C1 segment of cervical spinal cord (tissue), 14 donors: ENCODE measurements around the gene NPIPB13.
"Not testable (repeated sequence)": the region's sequence is repeated elsewhere in the genome, so short reads cannot be mapped to it uniquely, and the experiment has no call there.

Experiments used
- DNase-seq, 14 donors: peaks; one replicate each; lab custom pipeline; 2025; lab: John Stamatoyannopoulos, UW

Gene NPIPB13

GRCh38 chr16:30248379-30248778 is at the start of gene NPIPB13:
NPIPB13 (minus strand) TSS chr16:30248479; CDS start chr16:30245573, 2,906 bp downstream.
- not testable (repeated sequence) for DNase-seq

DNA sequence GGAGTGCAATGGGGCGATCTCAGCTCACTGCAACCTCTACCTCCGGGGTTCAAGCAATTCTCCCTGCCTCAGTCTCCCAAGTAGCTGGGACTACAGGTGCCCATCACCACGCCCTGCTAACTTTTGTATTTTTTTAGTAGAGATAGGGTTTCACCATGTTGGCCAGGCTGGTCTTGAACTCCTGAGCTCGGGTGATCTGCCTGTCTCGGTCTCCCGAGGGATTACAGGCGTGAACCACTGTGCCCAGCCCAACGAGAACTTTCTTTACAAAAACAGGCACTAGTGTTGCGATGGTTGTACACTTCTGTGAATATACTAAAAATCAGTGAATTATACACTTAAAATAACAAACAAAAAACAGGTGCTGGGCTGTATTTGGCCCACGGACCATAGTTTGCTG is 34.1 kb upstream of the NPIPB13 start:
- DNase-seq: not testable (repeated sequence)

GRCh38 chr16:30278523-30278922 is 30.2 kb upstream of the NPIPB13 start:
- not testable (repeated sequence) for DNase-seq

- DNase-seq: not testable (repeated sequence)
Observed at GRCh38 chr16:30217082-30217481, 31.2 kb downstream of the NPIPB13 start.

DNA sequence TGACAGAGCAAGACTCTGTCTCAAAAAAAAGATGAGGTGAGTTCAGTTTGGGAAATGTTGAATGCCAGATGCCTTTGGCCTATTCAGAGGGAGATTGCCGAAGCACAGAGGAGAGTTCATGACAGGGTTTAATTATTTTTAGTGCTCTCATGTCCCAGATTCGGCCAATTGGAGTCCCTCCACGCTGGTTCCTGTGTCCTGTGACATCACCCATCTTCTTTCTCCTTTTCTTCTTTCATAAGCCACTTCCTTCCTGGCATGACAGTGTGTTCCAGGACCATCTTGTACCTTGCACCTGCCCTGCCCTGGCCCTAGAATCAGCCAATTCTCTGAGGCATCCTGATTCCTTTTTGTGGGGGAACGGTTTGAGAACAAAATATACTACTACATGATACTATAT is 36.9 kb downstream of the NPIPB13 start:
- not testable (repeated sequence) for DNase-seq

DNA sequence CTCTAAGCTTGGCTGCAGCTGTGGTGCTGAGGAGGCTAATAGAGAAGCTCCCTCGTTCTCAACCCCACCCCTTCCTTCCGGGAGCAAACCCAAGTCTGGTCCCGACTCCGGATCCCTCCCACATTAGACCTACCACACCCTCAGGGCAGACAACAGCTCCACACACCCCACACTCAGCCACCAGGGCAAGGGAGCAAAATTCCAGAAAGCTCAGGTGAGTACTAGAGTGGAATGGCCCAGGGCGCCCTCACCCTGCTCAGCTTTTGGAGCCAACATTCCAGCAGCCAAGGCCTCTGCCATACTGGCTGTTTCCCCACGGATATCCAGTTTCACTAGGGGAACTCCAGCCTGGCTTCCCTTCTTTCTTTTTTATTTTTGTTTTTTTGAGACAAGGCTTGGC is 39.2 kb downstream of the NPIPB13 start:
- DNase-seq: not testable (repeated sequence)

DNA sequence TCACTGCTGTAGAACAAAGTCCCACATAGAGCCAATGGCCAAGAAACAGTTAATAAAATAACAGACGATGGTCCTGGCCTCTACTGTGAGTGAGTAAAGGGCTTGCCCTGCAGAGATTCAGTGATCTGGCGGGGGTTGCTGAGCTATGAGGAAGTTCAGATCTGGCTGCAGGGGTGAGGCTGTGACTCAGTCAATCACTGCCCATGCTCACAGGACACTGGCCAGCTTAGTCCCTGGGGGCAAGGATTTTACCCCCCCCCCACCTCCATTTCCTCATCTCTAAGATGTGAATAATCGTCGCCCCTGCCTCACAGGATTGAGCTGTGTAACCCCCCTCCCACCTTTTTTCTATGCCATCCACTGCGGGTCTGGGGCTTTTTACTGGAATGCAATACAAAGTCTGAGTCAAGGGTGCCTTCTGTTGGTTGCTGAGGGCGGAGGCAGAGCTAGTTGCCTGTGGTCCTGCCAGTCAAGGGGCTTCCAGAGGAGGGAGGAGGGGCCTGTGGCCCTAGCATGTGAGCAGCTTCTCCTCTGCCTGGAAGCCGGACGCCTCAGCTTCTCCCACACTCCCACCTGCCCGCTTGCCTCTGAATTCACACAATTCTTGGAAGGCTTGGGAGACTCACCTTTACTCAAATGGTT is 41.1 kb downstream of the NPIPB13 start:
- not testable (repeated sequence) for DNase-seq

DNA sequence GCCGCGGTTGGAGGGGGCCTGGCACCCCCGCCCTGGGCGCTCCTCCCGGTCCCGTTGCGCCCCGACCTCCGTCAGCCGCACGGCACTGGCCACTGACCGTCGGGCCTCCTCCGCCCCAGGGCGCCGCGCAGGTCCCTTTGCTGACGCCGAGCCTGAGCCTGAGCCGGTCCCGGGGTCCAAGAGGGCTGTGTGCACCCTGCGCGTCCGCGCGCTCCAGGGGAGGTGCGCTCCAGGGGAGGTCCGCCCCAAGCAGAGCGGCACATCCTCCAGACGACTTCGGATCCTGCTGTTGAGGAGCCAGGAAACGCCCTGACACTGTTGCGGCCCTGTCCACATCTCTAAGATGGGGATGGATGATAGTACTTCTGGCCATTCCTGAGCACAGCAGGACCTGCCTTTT is 42.0 kb downstream of the NPIPB13 start:
- not testable (repeated sequence) for DNase-seq

- not testable (repeated sequence) for DNase-seq
Observed at GRCh38 chr16:30205541-30206236, 42.6 kb downstream of the NPIPB13 start.

- not testable (repeated sequence) for DNase-seq
Observed at GRCh38 chr16:30199608-30200343, 48.5 kb downstream of the NPIPB13 start.

DNA sequence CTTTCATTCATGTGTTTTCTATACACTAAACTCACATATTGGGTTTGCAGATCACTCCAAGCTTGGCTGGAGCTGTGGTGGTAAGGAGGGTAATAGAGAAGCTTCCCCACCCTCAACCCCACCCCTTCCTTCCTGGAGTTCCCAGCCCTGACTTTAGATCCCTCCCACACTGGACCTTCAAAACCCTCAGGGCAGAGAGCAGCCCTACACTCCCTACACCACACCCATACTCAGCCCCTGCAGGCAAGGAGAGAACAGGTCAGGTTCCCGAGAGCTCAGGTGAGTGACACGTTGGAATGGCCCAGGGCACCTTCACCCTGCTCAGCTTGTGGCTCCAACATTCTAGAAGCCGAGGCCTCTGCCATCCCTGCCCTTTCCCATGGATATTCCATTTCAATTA is 49.2 kb downstream of the NPIPB13 start, which contains the start of gene SULT1A3:
SULT1A3 (plus strand) TSS at position 207 of the 400 bp plus-strand sequence. CDS start 1,474 bp downstream, outside the sequence.
- not testable (repeated sequence) for DNase-seq
